ENCODE results near the gene DNAH8.

DNAH8 gene

GRCh38 chr6:39026175-39026574 lies 311.1 kb downstream of the DNAH8 start:
- no peak for DNase-seq

GRCh38 chr6:39029156-39030011 lies 314.3 kb downstream of the DNAH8 start:
- peak; percentile 4 for DNase-seq

- DNase-seq: no peak
Observed at GRCh38 chr6:39035681-39036080, 320.6 kb downstream of the DNAH8 start.

GRCh38 chr6:39037082-39037508 lies 322.0 kb downstream of the DNAH8 start:
- DNase-seq: no peak

- peak; percentile 29 for DNase-seq
Observed at GRCh38 chr6:39037707-39038106, 322.6 kb downstream of the DNAH8 start.

GRCh38 chr6:39040080-39040673 lies 325.1 kb downstream of the DNAH8 start:
- DNase-seq: no peak

- DNase-seq: no peak
Observed at GRCh38 chr6:39041072-39041471, 326.0 kb downstream of the DNAH8 start.

- DNase-seq: no peak
Observed at GRCh38 chr6:39043776-39044175, 328.7 kb downstream of the DNAH8 start.

GRCh38 chr6:39044181-39044580 lies 329.1 kb downstream of the DNAH8 start:
- no peak for DNase-seq

GRCh38 chr6:39047434-39048327 lies 332.6 kb downstream of the DNAH8 start:
- no peak for DNase-seq

- no peak for DNase-seq
Observed at GRCh38 chr6:39048481-39049399, 333.6 kb downstream of the DNAH8 start, which contains the start of gene GLP1R. GLP1R (plus strand) TSS chr6:39048781; CDS start chr6:39048841, 60 bp downstream.

- no peak for DNase-seq
Observed at GRCh38 chr6:39049575-39050283, 334.6 kb downstream of the DNAH8 start.

GRCh38 chr6:39050453-39051112 lies 335.5 kb downstream of the DNAH8 start:
- DNase-seq: no peak

- no peak for DNase-seq
Observed at GRCh38 chr6:39051399-39052122, 336.4 kb downstream of the DNAH8 start.

GRCh38 chr6:39053016-39053624 lies 338.0 kb downstream of the DNAH8 start:
- no peak for DNase-seq

- DNase-seq: no peak
Observed at GRCh38 chr6:39053854-39054576, 338.9 kb downstream of the DNAH8 start.

- DNase-seq: no peak
Observed at GRCh38 chr6:39054577-39055142, 339.5 kb downstream of the DNAH8 start.

GRCh38 chr6:39055661-39056060 lies 340.6 kb downstream of the DNAH8 start:
- no peak for DNase-seq

- DNase-seq: no peak
Observed at GRCh38 chr6:39056191-39056590, 341.1 kb downstream of the DNAH8 start.

Data from NCI-H2171 (cell line).